ENCODE data around the gene ADAMTS10. TPM values are rescaled to one million over a fixed set of nuclear protein-coding genes. Genes with fewer than 3 reads are reported as not detected.
A peak's percentile ranks its signal among the peaks of the same experiment; 100 is the strongest.
"Not testable (repeated sequence)": the region's sequence is repeated elsewhere in the genome, so short reads cannot be mapped to it uniquely, and the experiment has no call there.

ADAMTS10 gene
- total and polyA plus RNA-seq, 2 of the 13 experiments (the other 11 are each of a cell fraction or from before 2014, with no cell fraction given) = 0.49 to 1.7 TPM

DNA sequence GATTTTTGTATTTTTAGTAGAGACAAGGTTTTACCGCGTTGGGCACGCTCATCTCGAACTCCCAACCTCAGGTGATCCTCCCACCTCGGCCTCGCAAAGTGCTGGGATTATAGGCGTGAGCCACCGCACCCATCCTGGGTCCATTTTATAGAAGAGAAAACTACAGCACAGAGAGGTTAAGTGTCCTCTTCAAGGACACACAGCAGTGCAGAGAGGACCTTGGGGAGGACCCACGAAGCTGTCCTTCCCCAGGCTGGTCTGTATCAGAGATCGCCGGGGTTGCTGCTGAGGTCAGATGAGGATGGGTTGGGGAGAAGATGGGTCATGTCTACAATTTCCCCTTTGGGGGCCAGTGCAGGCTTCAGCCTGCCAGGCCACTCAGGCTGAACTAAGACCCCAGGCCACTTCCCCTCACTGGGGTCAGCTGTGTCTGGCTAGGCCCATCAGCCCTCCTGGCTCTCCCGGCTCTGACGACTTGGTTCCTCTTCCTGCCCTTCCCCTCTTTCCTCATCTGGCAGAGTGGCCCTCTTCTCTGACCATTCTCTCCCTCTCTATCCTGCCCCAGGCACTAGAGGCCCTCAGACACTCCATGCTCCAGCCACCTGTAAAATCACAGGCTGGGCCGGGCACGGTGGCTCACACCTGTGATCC is 42.9 kb downstream of the ADAMTS10 start:
- no peak for DNase-seq (ENCODE audit: low spot score)
- intact Hi-C loops (cut with micrococcal nuclease; ENCODE audit: unreplicated experiment) = no loop called here

DNA sequence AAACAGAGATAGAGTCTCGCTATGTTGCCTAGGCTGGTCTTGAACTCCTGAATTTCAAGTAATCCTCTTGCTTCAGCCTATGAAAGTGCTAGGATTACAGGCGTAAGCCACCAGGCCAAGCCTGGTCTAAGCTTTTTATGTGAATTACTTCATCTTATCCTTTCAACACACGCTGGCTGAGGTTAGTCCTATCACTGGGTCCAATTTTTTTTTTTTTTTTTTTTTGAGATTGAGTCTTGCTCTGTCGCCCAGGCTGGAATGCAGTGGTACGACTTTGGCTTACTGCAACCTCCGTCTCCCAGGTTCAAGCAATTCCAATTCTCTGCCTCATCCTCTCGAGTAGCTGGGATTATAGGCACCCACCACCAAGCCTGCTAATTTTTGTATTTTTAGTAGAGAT is 43.7 kb downstream of the ADAMTS10 start:
- Histone ChIP-seq H2AFZ (ENCODE audit: low read length) (no peak overlapping the region), H4K20me1 (ENCODE audit: insufficient read depth, low read length) (no peaks in the 10 kb centered on the region), H3K9me3 (ENCODE audit: low read length) (no peaks in the 10 kb centered on the region), H3K4me2 (ENCODE audit: low read depth, low read length) (no peak overlapping the region), H3K27ac (ENCODE audit: extremely low read length, insufficient read depth, low read length) (no peak overlapping the region), H3K27me3 (ENCODE audit: control insufficient read depth in 1 of 2, insufficient read depth in 2 of 2, low read length in 2 of 2) (no peaks in the 10 kb centered on the region), H3K79me2 (ENCODE audit: insufficient read depth, low read length) (no peaks in the 10 kb centered on the region), H3K36me3 (replicated peaks in 1 of 2; ENCODE audit: control insufficient read depth in 1 of 2, insufficient read depth in 2 of 2, low read length in 2 of 2) (no peaks in the 10 kb centered on the region), H3K9ac (ENCODE audit: insufficient read depth, low read depth, low read length) (no peak overlapping the region), H3K4me3 (replicated peaks in 1 of 3; ENCODE audit: insufficient read depth in 1 of 3, low read depth in 2 of 3, low read length in 3 of 3) (no peak overlapping the region), H3K4me1 (ENCODE audit: insufficient read depth, low read length) (no peaks in the 10 kb centered on the region)
- intact Hi-C loops (cut with micrococcal nuclease; ENCODE audit: unreplicated experiment) = no loop called here
- CTCF ChIA-PET (ENCODE audit: low intra/inter-chr PET ratio, low total read pairs) = no interaction called here
- DNase-seq (ENCODE audit: low spot score) (no peak), ATAC-seq (no peak), FAIRE-seq (no peak)
- 48% methylated on average over 7 of the region's 7 CpGs for WGBS (ENCODE audit: low lambda C conversion rate)
- POLR2A ChIA-PET = interaction anchor here (0.6 kb wide), 1 partner anchor 172 kb away, joined by 3 read pairs; no protein-coding TSS in a partner anchor
- BruUV-seq (replicated peaks) = no TSS peak
- TF ChIP-seq ZNF572 (CRISPR knock-in tag; IDR thresholded peaks at IDR 0.05) (no peak), ZNF549 (CRISPR knock-in tag; IDR thresholded peaks at IDR 0.05) (no peak), ZNF724P (CRISPR knock-in tag; IDR thresholded peaks at IDR 0.05; ENCODE audit: borderline replicate concordance) (no peak)
- TF ChIP-seq, protein P1, sequence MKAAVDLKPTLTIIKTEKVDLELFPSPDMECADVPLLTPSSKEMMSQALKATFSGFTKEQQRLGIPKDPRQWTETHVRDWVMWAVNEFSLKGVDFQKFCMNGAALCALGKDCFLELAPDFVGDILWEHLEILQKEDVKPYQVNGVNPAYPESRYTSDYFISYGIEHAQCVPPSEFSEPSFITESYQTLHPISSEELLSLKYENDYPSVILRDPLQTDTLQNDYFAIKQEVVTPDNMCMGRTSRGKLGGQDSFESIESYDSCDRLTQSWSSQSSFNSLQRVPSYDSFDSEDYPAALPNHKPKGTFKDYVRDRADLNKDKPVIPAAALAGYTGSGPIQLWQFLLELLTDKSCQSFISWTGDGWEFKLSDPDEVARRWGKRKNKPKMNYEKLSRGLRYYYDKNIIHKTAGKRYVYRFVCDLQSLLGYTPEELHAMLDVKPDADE (CRISPR knock-in tag; IDR thresholded peaks at IDR 0.05) = no peak
- in situ Hi-C loops (cut with HindIII; ENCODE audit: extremely low pct_ligation_motif_present, low pct_unique_long_range_greater_than_20kb) = no loop called here

More for the DNA sequence above, 42.9 kb downstream of the ADAMTS10 start:
- in situ Hi-C loops (cut with HindIII; ENCODE audit: extremely low pct_ligation_motif_present, low pct_unique_long_range_greater_than_20kb) = no loop called here
- no peaks in the 10 kb centered on the region for H3K9me3 ChIP-seq (ENCODE audit: low read length)
- H4K20me1 ChIP-seq (ENCODE audit: insufficient read depth, low read length) = no peaks in the 10 kb centered on the region
- no peak overlapping the region for H3K9ac ChIP-seq (ENCODE audit: insufficient read depth, low read depth, low read length)
- no peaks in the 10 kb centered on the region for H3K4me1 ChIP-seq (ENCODE audit: insufficient read depth, low read length)
- no TSS peak for BruUV-seq (replicated peaks)
- no peak for ATAC-seq
- no peak for TF ChIP-seq SUZ12 (IDR thresholded peaks at IDR 0.05; ENCODE audit: low read depth, low read length)
- no peak for TF ChIP-seq ZNF772 (CRISPR knock-in tag; IDR thresholded peaks at IDR 0.05)
- TF ChIP-seq ZNF768 (CRISPR knock-in tag; IDR thresholded peaks at IDR 0.05) = peak; percentile 95
- no peak for TF ChIP-seq SRSF4 (IDR thresholded peaks at IDR 0.05; ENCODE audit: low read depth, low read length, poor library complexity, severe bottlenecking)
- no peak overlapping the region for H3K4me2 ChIP-seq (ENCODE audit: low read depth, low read length)
- POLR2A ChIA-PET = no interaction called here
- FAIRE-seq = no peak
- no peak overlapping the region for H3K4me3 ChIP-seq (replicated peaks in 1 of 3; ENCODE audit: insufficient read depth in 1 of 3, low read depth in 2 of 3, low read length in 3 of 3)
- 70% methylated on average over 15 of the region's 15 CpGs for WGBS (ENCODE audit: low lambda C conversion rate)
- H2AFZ ChIP-seq (ENCODE audit: low read length) = no peak overlapping the region
- H3K27me3 ChIP-seq (ENCODE audit: control insufficient read depth in 1 of 2, insufficient read depth in 2 of 2, low read length in 2 of 2) = no peaks in the 10 kb centered on the region; a peak in 1 of 5 replicates
- H3K36me3 ChIP-seq (replicated peaks in 1 of 2; ENCODE audit: control insufficient read depth in 1 of 2, insufficient read depth in 2 of 2, low read length in 2 of 2) = no peaks in the 10 kb centered on the region
- no peaks in the 10 kb centered on the region for H3K79me2 ChIP-seq (ENCODE audit: insufficient read depth, low read length)
- H3K27ac ChIP-seq (ENCODE audit: extremely low read length, insufficient read depth, low read length) = no peak overlapping the region
- CTCF ChIA-PET (ENCODE audit: low intra/inter-chr PET ratio, low total read pairs) = no interaction called here

DNA sequence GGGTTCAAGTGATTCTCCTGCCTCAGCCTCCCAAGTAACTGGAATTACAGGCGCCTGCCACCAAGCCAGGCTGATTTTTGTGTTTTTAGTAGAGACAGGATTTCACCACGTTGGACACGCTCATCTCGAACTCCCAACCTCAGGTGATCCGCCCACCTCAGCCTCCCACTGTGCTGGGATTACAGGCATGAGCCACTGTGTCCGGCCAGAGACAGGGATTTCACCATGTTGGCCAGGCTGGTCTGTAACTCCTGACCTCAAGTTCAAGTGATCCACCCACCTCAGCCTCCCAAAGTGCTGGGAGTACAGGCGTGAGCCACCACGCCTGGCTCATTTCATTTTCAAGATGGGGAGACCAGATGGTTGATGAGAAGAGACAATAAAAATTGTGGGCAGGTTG is 45.6 kb downstream of the ADAMTS10 start:
- CTCF ChIA-PET (ENCODE audit: low intra/inter-chr PET ratio, low total read pairs); POLR2A ChIA-PET; H3K27ac ChIP-seq (ENCODE audit: extremely low read length, insufficient read depth, low read length); in situ Hi-C loops (cut with HindIII; ENCODE audit: extremely low pct_ligation_motif_present, low pct_unique_long_range_greater_than_20kb); H3K4me2 ChIP-seq (ENCODE audit: low read depth, low read length); BruUV-seq (replicated peaks); H3K9ac ChIP-seq (ENCODE audit: insufficient read depth, low read depth, low read length); ATAC-seq; H4K20me1 ChIP-seq (ENCODE audit: insufficient read depth, low read length); H3K27me3 ChIP-seq (ENCODE audit: control insufficient read depth in 1 of 2, insufficient read depth in 2 of 2, low read length in 2 of 2); H3K4me1 ChIP-seq (ENCODE audit: insufficient read depth, low read length); FAIRE-seq; H3K36me3 ChIP-seq (replicated peaks in 1 of 2; ENCODE audit: control insufficient read depth in 1 of 2, insufficient read depth in 2 of 2, low read length in 2 of 2); H2AFZ ChIP-seq (ENCODE audit: low read length); H3K4me3 ChIP-seq (replicated peaks in 1 of 3; ENCODE audit: insufficient read depth in 1 of 3, low read depth in 2 of 3, low read length in 3 of 3); H3K79me2 ChIP-seq (ENCODE audit: insufficient read depth, low read length); DNase-seq (ENCODE audit: low spot score); H3K9me3 ChIP-seq (ENCODE audit: low read length); intact Hi-C loops (cut with micrococcal nuclease; ENCODE audit: unreplicated experiment): not testable (repeated sequence)
- 44% methylated on average over 8 of the region's 8 CpGs for WGBS (ENCODE audit: low lambda C conversion rate)

Measured in HepG2 (cell line).